Loucy (cell line): ENCODE measurements around the gene TTF2.

ENCODE experiments used
- H2AFZ ChIP-seq: fragments of 200-600 bp; sonication (generic); 2 replicates; pipeline ENCODE4 v1.6.0; 2016; ENCODE audit warnings: antibody characterized with exemption, mild to moderate bottlenecking, low read length, moderate library complexity
- H3F3A ChIP-seq: fragments of 200-600 bp; 2 replicates; pipeline ENCODE4 v1.6.0; 2016; ENCODE audit warnings: antibody characterized with exemption, low read depth, mild to moderate bottlenecking
- H3K27me3 ChIP-seq: fragments of 200-600 bp; sonication (generic); 2 replicates; pipeline ENCODE4 v1.6.1; 2014; ENCODE audit warnings: low read length, mild to moderate bottlenecking; ENCODE audit not compliant: insufficient read depth, poor library complexity, severe bottlenecking
- H3K36me3 ChIP-seq: fragments of 200-600 bp; sonication (generic); 2 replicates; pipeline ENCODE4 v1.6.1; 2016; ENCODE audit warnings: low read length; ENCODE audit not compliant: insufficient read depth
- H3K4me1 ChIP-seq: fragments of 200-600 bp; sonication (generic); 2 replicates; pipeline ENCODE4 v1.5.1; 2014; ENCODE audit warnings: low read length, mild to moderate bottlenecking; ENCODE audit not compliant: insufficient read depth, poor library complexity, severe bottlenecking
- H3K4me2 ChIP-seq: fragments of 200-600 bp; sonication (generic); 2 replicates; pipeline ENCODE4 v1.6.0; 2014; ENCODE audit warnings: antibody characterized with exemption, low read length, low read depth, mild to moderate bottlenecking; ENCODE audit not compliant: poor library complexity, severe bottlenecking
- H3K4me3 ChIP-seq: fragments of 200-600 bp; sonication (generic); 2 replicates; pipeline ENCODE4 v1.5.1; 2014; ENCODE audit warnings: low read length, mild to moderate bottlenecking, mixed read lengths; ENCODE audit not compliant: poor library complexity, severe bottlenecking
- H3K79me2 ChIP-seq: fragments of 200-600 bp; sonication (generic); 2 replicates; pipeline ENCODE4 v1.6.1; 2014; ENCODE audit warnings: low read length; ENCODE audit not compliant: insufficient read depth
- H3K9ac ChIP-seq: fragments of 200-600 bp; sonication (generic); 2 replicates; pipeline ENCODE4 v1.6.0; 2014; ENCODE audit warnings: mild to moderate bottlenecking, low read depth, low read length, moderate library complexity; ENCODE audit not compliant: poor library complexity, severe bottlenecking
- H3K9me2 ChIP-seq: fragments of 200-600 bp; sonication (generic); replicated peaks from 2 replicates; pipeline ENCODE4 v1.6.1; 2016; ENCODE audit warnings: low read depth, low read length, mixed read lengths
- H3K9me3 ChIP-seq: fragments of 200-600 bp; sonication (generic); 2 replicates; pipeline ENCODE4 v1.6.1; 2014; ENCODE audit warnings: mild to moderate bottlenecking, antibody characterized with exemption, low read length, low read depth; ENCODE audit not compliant: insufficient read depth
- H4K20me1 ChIP-seq: fragments of 200-600 bp; sonication (generic); 2 replicates; pipeline ENCODE4 v1.6.0; 2014; ENCODE audit warnings: antibody characterized with exemption, low read length, mild to moderate bottlenecking; ENCODE audit not compliant: insufficient read depth, poor library complexity, severe bottlenecking
- CTCF ChIP-seq: fragments of 200-600 bp; sonication (generic); conservative IDR thresholded peaks from 2 replicates; pipeline ENCODE4 v1.5.1; 2014; ENCODE audit warnings: mild to moderate bottlenecking, antibody characterized with exemption, low read length
- EZH2phosphoT487 ChIP-seq: fragments of 200-600 bp; IDR thresholded peaks from 2 replicates; pipeline ENCODE4 v1.6.1; 2018; ENCODE audit warnings: antibody characterized with exemption, mild to moderate bottlenecking, moderate library complexity, borderline replicate concordance

Gene TTF2

DNA sequence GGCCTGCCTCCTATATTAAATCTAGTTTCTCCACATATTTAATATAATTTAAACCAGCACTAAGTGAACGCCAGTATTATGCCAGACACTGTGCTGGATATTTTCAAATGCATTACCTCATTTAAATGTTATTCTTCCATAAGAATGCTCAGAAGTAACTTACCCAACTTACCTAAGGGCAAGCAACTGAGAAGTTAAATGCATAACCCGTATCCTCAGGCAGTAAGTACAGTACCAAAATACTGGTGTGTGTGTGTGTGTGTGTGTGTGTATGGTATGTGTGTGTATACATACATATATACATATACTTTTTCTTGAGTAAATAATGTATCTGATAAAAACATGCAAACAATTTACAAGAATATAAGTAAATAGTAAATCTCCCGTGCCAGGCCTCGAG is 70.4 kb downstream of the TTF2 start:
- H3K4me3 ChIP-seq, result no peak overlapping the region
- no peak overlapping the region for H3K9ac ChIP-seq
- H3K9me3 ChIP-seq, result no peaks in the 10 kb centered on the region
- H3K9me2 ChIP-seq, result no peaks in the 10 kb centered on the region
- no peaks in the 10 kb centered on the region for H3K79me2 ChIP-seq
- no peaks in the 10 kb centered on the region for H3F3A ChIP-seq
- no peaks in the 10 kb centered on the region for H3K27me3 ChIP-seq
- no peaks in the 10 kb centered on the region for H4K20me1 ChIP-seq
- peaks cover 3% of the 10 kb centered on the region for H3K4me1 ChIP-seq
- no peak overlapping the region for H2AFZ ChIP-seq
- H3K4me2 ChIP-seq, result no peak overlapping the region
- H3K36me3 ChIP-seq, result no peaks in the 10 kb centered on the region
- TF ChIP-seq EZH2phosphoT487 (no peak), CTCF (no peak)

GRCh38 chr1:117135329-117135728 is 75.2 kb downstream of the TTF2 start:
- Histone ChIP-seq H3F3A (no peaks in the 10 kb centered on the region), H3K9me3 (no peaks in the 10 kb centered on the region), H2AFZ (no peak overlapping the region), H3K4me3 (no peak overlapping the region), H3K36me3 (no peaks in the 10 kb centered on the region), H3K4me1 (peaks cover 3% of the 10 kb centered on the region), H3K27me3 (no peaks in the 10 kb centered on the region), H3K4me2 (no peak overlapping the region), H3K79me2 (no peaks in the 10 kb centered on the region), H3K9ac (no peak overlapping the region), H4K20me1 (no peaks in the 10 kb centered on the region), H3K9me2 (no peaks in the 10 kb centered on the region)
- TF ChIP-seq CTCF (no peak), EZH2phosphoT487 (no peak)

- no peak overlapping the region for H2AFZ ChIP-seq
- no peak overlapping the region for H3K4me2 ChIP-seq
- H4K20me1 ChIP-seq, result no peaks in the 10 kb centered on the region
- H3F3A ChIP-seq, result no peaks in the 10 kb centered on the region
- H3K4me3 ChIP-seq, result no peak overlapping the region
- H3K9me2 ChIP-seq, result no peaks in the 10 kb centered on the region
- no peak overlapping the region for H3K9ac ChIP-seq
- H3K79me2 ChIP-seq, result no peaks in the 10 kb centered on the region
- H3K9me3 ChIP-seq, result no peaks in the 10 kb centered on the region
- H3K4me1 ChIP-seq, result peaks cover 3% of the 10 kb centered on the region
- H3K36me3 ChIP-seq, result no peaks in the 10 kb centered on the region
- TF ChIP-seq CTCF (no peak), EZH2phosphoT487 (no peak)
- no peaks in the 10 kb centered on the region for H3K27me3 ChIP-seq
These were observed 76.6 kb downstream of the TTF2 start for GRCh38 chr1:117136749-117137148.
